HG02798 (cell line): Measurements from ENCODE around the gene PRPSAP1.
"Not testable (repeated sequence)": the region's sequence is repeated elsewhere in the genome, so short reads cannot be mapped to it uniquely, and the experiment has no call there.

Experiments used
- ATAC-seq: cut with Tn5 transposase; IDR thresholded peaks from one replicate; pipeline ENCODE4 v1.9.1; 2021; ENCODE audit warnings: mild to moderate bottlenecking; ENCODE audit not compliant: unreplicated experiment, poor library complexity

The PRPSAP1 gene

DNA sequence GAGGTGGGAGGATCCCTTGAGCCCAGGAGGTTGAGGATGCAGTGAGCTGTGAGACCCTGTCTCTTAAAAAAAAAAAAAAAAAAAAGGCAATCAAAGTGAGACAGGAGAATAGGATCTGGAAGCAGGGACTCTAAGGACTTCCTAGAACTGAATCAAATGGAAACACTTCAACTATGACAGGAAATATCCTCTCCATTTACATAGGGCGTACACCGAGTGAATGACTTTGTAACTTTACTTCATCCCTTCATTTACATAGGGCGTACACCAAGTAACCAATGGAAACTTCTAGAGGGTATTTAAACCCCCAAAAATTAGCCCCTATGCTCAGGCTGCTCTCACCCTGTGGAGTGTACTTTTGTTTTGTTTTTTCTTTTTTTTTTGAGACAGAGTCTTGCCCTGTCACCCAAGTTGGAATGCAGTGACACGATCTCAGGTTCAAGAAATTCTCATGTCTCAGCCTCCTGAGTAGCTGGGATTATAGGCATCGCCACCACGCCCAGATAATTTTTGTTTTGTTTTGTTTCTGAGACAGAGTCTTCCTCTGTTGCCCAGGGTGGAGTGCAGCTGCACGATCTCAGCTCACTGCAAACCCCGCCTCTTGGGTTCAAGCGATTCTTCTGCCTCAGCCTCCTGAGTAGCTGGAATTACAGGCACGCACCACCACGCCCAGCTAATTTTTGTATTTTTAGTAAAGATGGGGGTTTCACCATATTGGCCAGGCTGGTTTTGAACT, 9.6 kb upstream of the PRPSAP1 start:
- ATAC-seq: no peak

DNA sequence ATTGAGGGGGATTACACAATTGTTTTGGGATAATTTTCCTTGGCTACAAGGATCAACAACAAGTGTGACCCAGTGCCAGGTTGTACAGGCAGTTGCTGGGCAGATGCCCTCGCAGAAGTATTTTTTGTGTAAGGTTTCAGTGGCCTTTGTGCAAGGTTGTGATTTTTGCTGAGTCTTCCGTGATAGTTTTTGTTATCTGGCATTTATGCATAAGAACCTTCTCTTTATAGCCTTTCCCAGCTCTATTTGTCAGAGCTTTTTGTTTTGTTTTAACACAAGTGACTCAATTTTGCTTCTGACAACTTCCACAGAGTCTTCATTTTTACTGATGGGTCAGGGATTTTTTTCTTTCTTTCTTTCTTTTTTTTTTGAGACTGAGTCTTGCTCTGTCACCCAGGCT, 6.7 kb upstream of the PRPSAP1 start:
- ATAC-seq: no peak

DNA sequence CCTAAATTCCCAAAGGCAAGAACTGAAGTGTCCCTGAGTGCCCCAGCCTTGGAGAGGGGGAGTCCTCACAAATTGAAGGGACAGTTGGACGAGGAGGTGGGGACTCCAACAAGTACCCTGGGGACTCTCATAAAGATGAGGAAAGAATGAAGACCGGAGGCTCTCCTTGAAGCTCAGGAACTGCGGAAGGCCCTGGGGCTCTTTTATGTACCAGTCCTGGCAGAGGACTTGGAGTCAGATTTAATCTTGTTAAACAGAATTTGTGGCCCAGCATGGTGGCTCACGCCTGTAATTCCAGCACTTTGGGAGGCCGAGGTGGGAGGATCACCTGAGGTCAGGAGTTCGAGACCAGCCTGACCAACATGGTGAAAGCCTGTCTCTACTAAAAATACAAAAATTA, 6.1 kb upstream of the PRPSAP1 start:
- not testable (repeated sequence) for ATAC-seq

DNA sequence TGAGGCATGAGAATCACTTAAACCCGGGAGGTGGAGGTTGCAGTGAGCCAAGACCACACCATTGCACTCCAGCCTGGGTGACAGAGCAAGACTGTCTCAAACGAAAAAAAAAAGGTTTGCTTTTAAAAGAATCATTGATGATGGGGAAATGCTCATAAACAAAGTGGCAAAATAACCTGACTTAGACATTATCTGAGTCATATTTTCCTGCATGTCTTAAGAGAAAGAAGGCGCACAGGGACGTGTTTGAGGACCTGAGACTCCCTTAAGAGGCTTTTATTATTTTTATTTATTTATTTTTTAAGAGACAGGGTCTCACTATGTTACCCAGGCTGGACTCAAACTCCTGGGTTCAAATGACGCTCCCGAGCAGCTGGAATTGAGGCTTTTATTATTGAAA, 5.7 kb upstream of the PRPSAP1 start:
- no peak for ATAC-seq

DNA sequence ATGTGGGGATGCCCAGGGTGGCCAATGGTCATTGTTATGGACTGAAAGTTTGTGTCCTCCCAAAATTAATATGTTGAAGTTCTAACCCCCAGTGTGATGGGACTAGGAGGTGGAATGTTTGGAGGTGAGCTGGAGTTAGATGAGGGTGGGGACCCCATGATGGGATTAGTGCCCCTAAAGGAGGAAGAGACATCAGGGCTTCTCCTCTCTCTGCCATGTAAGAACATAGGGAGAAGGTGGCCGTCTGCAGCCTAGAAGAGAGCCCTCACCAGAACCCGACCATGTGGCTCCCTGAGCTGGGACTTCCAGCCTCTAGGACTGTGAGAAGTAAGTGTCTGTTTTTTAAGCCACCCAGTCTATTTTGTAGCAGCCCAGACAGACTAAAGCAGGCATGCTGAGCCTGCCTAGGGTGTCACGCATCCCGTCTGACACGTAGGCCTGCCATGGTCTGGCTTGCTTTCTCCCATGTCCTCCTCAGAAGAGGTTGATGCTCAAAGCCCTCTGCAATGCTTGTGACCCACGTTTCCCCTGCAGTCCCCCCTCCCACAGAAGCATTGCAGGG, 4.0 kb upstream of the PRPSAP1 start:
- no peak for ATAC-seq

DNA sequence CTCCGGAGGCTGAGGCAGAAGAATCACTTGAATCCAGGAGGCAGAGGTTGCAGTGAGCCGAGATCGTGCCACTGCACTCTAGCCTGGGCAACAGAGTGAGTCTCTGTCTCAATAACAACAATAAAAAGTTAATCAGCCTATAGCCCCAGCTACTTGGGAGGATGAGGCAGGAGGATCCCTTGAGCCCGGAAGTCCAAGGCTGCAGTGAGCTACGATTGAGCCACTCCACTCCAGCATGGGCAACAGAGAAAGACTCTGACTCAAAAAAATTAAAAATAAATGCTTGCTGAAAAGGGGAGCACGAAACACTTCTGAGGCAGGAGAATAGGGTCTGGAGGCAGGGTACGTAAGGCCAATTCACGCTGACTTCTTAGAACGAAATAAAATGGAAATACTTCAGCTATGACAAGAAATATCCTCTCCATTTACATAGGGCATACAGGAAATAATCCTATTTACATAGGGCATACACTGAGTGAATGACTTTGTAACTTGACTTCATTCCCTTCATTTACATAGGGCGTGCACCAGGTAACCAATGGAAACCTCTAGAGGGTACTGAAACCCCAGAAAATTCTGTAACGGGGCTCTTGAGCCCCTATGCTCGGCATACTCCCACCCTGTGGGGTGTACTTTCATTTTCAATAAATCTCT, 3.2 kb upstream of the PRPSAP1 start:
- ATAC-seq: no peak

DNA sequence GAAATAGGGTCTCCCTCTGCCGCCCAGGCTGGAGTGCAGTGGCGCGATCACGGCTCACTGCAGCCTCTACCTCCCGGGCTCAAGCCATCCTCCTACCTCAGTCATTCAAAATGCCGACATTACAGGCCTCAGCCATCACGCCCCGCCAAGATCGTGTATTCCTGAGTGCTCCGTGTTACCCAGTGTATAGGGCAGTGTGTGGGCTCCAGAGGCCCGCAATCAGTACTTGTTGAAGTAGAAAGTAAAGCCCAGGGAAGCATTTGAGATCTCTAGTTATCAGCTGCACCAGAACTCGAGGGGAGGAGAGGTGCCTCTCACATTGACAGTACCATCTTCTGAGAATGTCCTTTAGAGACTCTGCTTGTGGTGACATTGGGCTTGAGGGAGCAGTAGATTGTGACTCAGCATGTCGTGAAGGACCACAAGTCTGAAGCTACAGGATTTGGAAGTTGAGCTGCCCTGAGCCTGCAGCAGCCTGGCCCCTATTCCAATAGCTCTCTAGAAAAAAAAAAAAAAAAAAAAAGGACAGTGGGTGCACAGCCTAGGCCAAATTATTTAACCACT, 1.1 kb upstream of the PRPSAP1 start:
- no peak for ATAC-seq

DNA sequence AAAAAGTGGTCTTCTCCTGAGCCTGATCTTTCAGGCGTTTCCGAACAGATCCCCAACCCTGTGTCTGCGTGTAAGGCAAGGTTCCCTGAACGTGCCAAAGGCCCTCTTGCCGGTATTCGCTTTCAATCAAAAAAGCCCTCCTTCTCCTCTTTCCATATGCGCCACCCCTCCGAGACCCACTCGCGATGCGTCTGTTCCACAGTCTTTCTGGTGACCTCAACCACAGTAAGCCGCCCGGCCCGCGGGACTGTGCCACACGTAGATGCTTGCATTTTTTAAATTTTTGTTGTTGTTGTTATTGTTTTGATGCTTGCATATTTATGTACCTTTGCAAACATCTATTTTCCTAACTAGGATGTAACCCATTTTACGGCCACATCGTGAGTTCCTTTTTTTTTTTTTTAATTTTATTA, 607 bp upstream of the PRPSAP1 start:
- no peak for ATAC-seq

DNA sequence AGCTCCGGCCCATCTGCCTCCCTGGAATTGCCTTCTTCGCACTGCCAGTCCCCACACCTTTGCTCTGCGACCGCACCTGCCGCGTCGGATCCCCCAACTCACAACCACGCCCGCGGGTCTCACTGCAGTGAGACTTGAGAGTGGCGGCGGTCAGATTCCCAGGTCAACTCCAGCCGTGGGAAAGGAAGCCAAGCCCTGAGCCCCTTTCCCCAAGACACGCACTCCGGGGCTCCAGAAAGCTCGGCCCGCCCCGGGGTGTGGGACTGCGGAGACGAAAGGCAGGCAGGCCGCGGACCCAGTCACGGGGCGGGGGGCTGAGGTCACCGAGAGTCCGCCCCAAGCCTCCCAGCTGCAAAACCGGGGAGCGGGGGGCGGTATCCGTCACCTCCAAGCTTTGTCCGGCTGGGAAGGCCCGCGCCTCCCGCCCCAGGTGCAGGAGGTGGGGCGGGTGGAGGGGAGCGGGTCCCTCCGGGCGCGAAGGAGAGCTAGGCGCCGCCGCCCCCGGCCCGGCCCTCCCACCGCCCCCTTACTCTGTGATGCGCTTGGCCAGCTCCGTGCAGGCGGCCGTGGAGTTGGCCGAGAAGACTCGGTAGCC, 615 bp downstream of the PRPSAP1 start:
- peak; percentile 17 for ATAC-seq

DNA sequence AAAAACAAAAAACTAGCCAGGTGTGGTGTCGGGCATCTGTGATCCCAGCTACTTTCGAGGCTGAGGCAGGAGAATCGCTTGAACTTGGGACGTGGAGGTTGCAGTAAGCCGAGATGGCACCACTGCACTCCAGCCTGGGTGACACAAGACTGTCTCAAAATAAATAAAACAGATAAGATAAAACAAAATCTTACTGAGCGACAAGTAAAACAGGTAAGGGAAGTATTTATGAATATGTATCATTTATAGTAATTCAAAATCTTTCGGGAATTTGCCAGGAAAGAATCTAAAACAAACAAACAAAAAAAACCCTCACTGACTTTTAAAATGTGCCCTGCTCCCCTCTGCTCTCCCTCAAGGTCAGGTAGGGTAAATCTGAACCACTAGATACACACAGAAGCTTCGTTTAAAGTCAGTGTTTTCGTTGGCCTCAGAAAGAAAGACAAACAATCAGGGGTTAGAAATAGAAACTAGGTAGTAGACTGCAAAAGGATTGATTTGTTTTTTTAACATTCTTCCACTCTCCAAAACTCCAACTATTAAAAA, 2.1 kb downstream of the PRPSAP1 start:
- no peak for ATAC-seq

DNA sequence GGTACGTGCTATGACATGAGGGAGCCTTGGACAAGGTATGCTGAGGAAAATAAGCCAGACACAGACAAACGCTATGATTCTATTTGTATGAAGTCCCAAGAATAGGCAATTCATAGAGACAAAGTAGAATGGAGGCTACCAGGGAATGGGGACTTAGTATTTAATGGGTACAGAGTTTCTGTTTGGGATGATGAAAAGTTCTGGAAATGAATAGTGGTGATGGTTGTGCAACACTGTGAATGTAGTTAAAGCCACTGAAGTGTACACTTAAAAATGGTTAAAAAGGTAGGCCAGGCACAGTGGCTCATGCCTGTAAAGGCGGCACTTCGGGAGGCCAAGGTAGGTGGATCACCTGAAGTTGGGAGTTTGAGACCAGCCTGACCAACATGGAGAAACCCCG, 3.3 kb downstream of the PRPSAP1 start:
- ATAC-seq: no peak

DNA sequence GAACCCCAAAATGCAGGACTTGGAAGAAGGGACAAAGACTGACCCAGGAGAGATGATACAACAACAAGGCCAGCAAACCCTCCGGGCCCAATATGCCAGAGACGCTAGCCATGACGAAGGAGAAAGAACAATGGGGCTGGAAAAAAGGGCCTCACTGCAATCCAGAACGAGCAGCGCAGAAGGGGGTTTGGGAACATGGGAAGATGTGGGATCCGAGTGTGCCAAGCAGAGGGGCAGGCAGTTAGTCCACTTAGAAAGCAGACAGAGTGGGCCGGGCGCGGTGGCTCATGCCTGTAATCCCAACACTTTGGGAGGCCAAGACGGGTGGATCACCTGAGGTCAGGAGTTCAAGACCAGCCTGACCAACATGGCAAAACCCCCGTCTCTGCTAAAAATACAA, 6.8 kb downstream of the PRPSAP1 start:
- ATAC-seq: not testable (repeated sequence)

DNA sequence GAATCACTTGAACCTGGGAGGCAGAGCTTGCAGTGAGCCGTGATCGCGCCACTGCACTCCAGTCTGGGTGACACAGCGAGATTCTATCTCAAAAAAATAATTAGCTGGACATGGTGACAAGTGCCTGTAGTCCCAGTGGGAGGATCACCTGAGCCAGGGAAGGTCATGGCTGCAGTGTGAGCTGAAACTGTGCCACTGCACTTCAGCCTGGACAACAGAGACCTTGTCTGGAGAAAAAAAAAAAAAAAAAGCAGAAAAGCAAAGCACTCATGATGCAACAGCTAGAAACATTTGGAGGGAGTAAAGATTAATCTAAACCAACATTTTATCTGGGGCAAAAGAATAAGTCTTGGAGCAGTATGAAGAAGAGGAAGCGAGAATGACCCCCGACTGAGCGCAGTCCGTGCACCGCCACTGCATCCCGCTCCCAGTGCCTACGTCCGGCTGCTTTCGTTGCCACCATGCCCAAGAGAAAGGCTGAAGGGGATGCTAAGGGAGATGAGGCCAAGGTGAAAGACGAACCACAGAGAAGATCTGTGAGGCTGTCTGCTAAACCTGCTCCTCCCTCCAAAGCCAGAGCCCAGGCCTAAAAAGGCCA, 8.2 kb downstream of the PRPSAP1 start:
- ATAC-seq: no peak

DNA sequence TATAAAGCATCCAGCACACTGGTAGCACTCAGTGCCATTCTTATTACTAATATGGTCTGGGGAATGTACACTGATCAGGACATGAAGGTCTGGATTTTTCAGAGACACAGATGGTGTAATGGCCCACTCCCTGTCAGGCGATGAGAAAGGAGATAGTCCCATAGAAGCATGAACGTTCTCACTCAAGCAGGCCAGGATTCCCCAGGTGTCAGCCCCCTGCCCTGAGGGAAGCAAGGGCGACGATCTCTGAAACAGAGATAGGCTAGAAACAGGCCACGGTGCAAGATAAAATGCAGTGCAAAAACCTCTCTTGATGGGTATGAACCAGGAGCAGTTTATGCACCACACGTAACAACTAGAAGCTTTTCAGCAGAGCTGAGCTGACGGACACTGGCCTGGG, 10.6 kb downstream of the PRPSAP1 start:
- no peak for ATAC-seq

DNA sequence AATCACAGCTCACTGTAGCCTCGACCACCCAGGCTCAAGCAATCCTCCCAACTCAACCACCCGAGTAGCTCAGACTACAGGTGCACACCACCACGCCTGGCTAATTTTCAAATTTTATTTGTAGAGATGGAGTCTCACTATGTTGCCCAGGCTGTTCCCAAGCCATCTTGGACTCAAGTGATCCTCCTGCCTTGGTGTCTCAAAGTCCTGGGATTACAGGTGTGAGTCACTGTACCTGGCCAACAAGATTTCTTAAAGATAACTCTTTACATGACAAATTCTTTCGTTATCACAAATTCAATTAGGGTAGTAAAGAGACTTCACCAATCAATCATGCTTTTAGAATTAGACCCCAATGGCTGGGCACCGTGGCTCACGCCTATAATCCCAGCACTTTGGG, 12.4 kb downstream of the PRPSAP1 start:
- no peak for ATAC-seq

DNA sequence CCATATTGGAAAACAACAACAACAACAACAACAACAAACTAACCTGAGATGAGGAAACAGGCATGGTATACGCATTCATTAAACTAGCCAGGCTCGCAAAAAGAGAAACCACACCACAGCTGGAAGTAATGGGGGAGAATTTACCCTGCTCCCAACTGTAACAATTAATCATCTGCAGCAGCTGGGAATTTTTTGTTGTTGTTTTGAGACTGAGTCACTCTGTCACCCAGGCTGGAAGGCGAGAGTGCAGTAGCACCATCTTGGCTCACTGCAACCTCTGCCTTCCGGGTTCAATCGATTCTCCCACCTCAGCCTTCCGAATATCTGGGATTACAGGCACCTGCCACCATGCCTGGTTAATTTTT, 16.3 kb downstream of the PRPSAP1 start:
- ATAC-seq: no peak

DNA sequence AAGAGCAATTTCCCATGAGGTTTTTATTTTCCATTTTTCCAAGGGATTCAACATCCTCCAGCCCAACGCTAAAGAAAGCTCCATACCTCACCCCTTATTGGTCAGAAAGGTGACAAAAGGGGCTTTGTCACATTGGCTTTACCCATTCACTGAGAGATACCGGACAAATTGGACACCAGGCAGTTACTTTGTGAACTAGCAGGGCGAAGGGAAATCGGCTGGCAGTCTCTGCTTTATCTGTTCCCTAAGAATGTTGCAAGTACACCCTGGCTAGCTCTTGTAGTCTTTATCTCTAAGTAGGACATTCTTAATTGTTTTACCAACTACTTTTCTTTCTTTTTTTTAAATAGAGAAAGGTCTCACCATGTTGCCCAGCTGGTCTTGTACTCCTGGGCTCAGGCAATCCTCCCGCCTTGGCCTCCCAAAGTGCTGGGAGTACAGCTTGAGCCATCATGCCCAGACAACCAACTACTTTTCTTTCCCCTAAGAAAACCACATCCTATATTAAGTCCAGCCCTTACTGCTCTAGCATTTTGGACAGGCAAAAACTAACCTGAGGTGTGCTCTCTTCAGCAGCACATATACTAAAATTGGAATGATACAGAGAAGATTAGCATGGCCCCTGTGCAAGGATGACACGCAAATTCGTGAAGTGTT, 16.8 kb downstream of the PRPSAP1 start:
- no peak for ATAC-seq

DNA sequence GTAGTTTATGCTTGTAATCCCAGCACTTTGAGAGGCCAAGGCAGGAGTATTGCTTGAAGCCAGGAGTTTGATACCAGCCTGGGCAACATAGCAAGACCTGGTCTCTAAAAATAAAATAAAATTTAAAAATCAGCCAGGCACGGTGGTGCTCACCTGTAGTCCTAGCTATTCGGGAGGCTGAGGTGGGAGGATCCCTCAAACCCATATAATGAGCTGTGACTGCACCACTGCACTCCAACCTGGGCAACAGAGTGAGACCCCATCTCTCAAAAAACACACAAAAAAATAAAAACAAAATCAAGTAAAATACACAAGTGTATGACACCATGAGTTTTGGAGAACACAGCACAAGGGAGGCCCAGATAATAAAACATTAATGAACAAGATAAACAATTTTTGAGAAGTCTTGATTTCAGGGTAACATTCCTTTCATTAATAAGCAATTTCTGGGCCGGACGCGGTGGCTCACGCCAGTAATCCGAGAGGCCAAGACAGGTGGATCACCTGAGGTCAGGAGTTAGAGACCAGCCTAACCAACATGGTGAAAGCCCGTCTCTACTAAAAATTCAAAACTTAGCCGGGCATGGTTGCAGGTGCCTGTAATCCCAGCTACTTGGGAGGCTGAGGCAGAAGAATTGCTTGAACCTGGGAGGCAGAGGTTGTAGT, 17.9 kb downstream of the PRPSAP1 start:
- ATAC-seq: no peak

DNA sequence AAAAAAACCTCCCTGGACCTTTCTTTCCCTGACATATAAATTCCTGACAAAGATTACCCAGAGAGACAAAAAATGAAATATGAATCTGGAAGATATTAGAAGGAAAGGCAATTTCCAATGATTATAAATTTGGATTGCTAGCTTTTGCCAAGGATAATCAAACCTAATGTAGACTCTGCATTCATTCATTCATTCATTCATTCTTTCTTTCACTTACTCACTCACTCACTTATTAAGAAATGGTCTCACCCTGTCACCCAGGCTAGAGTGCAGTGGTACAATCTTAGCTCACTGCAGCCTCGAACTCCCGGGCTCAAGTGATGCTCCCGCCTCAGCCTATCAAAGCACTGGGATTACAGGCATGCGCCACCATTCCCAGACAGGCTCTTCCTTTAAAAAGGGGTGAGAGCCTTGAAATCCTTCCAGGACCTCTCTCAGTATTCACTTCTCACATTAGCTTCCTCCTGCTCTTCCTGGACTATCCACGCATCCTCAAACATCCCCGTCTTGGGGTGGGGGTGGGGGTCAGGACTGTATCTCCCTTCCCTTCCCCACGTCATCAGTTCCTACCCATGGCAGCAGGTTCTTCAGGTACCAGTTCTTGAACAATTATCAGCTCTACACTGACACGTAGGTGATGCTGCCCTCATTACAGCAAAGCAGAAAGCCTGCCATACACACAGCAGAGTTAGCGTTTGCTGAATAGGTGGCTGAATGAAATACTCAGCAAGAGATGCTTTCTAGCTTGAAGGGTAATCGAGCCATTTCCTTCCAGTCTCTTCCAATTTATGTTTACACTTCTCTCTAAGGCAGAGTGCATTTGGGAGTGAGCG, 19.8 kb downstream of the PRPSAP1 start:
- no peak for ATAC-seq
